HepG2 (cell line): ENCODE results near the gene CEBPA. TPM values are rescaled to one million over a fixed set of nuclear protein-coding genes. Genes with fewer than 3 reads are reported as not detected.

Experiments
- ATAC-seq: fragments of 200-7000 bp; cut with Tn5 transposase; 3 replicates; pipeline ENCODE4 v1.9.1; 2020; ENCODE audit warnings: mild to moderate bottlenecking, moderate library complexity
- BruUV-seq: library from RNA; stranded (reverse); fragments of 400-500 nt; replicated peaks from 2 replicates; lab custom pipeline; 2021; lab: Mats Ljungman, UMichigan
- CTCF ChIA-PET: fragments of 300-600 bp; formaldehyde crosslinking; extraction: SDS; loops from one replicate; lab custom pipeline; 2021; ENCODE audit warnings: low total read pairs, inconsistent platforms, low intra/inter-chr PET ratio; lab: Yijun Ruan, JAX
- POLR2A ChIA-PET: fragments of 350-600 bp; sonication (Branson Sonifier 250); formaldehyde crosslinking; loops from one replicate; lab custom pipeline; 2020; ENCODE audit warnings: antibody characterized with exemption, inconsistent platforms; lab: Yijun Ruan, JAX
- DNase-seq: peaks from one replicate; pipeline ENCODE4 v3.0.0-alpha.2; 2015; ENCODE audit warnings: low spot score
- FAIRE-seq: peaks from 3 replicates; lab custom pipeline; 2011; peaks lifted over from hg19 to GRCh38; lab: Jason Lieb, UNC
- H2AFZ ChIP-seq: one replicate; pipeline ENCODE4 v1.6.1; 2011; ENCODE audit warnings: low read length, inconsistent platforms
- H3K27ac ChIP-seq: fragments of 300-600 bp; 3 replicates; pipeline ENCODE4 v1.8.0; 2011; ENCODE audit warnings: mixed run types, mild to moderate bottlenecking, mixed read lengths, low read length, inconsistent platforms; ENCODE audit not compliant: insufficient read depth; ENCODE audit errors: extremely low read length
- H3K27me3 ChIP-seq, 2 experiments: fragments of 200-600 bp in 1 of 2; 2 replicates in 1 of 2; 3 replicates in 1 of 2; pipeline versions ENCODE4 v1.6.0 to v1.8.0; 2011; ENCODE audit warnings: low read length in 2 of 2, mild to moderate bottlenecking in 2 of 2, moderate library complexity in 2 of 2, inconsistent platforms in 1 of 2; ENCODE audit not compliant: insufficient read depth in 2 of 2, control insufficient read depth in 1 of 2
- H3K36me3 ChIP-seq, 2 experiments: fragments of 200-600 bp in 1 of 2; replicated peaks in 1 of 2; 2 replicates in 1 of 2; 3 replicates in 1 of 2; pipeline versions ENCODE4 v1.5.1 to v1.8.0; 2011; ENCODE audit warnings: low read length in 2 of 2, inconsistent platforms in 1 of 2; ENCODE audit not compliant: insufficient read depth in 2 of 2, control insufficient read depth in 1 of 2
- H3K4me1 ChIP-seq: 2 replicates; pipeline ENCODE4 v1.5.1; 2012; ENCODE audit warnings: low read length, inconsistent platforms; ENCODE audit not compliant: insufficient read depth
- H3K4me2 ChIP-seq: 2 replicates; pipeline ENCODE4 v1.6.0; 2011; ENCODE audit warnings: low read depth, low read length, inconsistent platforms
- H3K4me3 ChIP-seq, 3 experiments: fragments of 200-600 bp in 1 of 3; sonication (generic), shearing (Covaris generic) in 1 of 3; replicated peaks in 1 of 3; 2 replicates each; pipeline ENCODE4 v1.5.1; 2011 to 2016; ENCODE audit warnings: low read length in 3 of 3, inconsistent platforms in 2 of 3, low read depth in 2 of 3, mild to moderate bottlenecking in 2 of 3, control low read depth in 1 of 3, mixed read lengths in 1 of 3; ENCODE audit not compliant: insufficient read depth in 1 of 3
- H3K79me2 ChIP-seq: one replicate; pipeline ENCODE4 v1.6.1; 2011; ENCODE audit warnings: low read length, inconsistent platforms; ENCODE audit not compliant: insufficient read depth
- H3K9ac ChIP-seq: 2 replicates; pipeline ENCODE4 v1.6.0; 2011; ENCODE audit warnings: mild to moderate bottlenecking, low read depth, low read length, inconsistent platforms; ENCODE audit not compliant: insufficient read depth
- H3K9me3 ChIP-seq: 2 replicates; pipeline ENCODE4 v1.5.1; 2012; ENCODE audit warnings: mild to moderate bottlenecking, low read length
- H4K20me1 ChIP-seq: 2 replicates; pipeline ENCODE4 v1.6.0; 2011; ENCODE audit warnings: inconsistent platforms, mild to moderate bottlenecking, low read length, moderate library complexity; ENCODE audit not compliant: insufficient read depth
- HMG20A ChIP-seq: IDR thresholded peaks from 2 replicates; pipeline ENCODE4 v1.6.1; 2016; ENCODE audit warnings: borderline replicate concordance
- HNRNPL ChIP-seq: fragments of 200-400 bp; formaldehyde crosslinking; IDR thresholded peaks from 2 replicates; pipeline ENCODE4 v1.6.1; 2017; ENCODE audit warnings: mild to moderate bottlenecking, low read depth, low read length
- HNRNPUL1 ChIP-seq: fragments of 200-400 bp; formaldehyde crosslinking; IDR thresholded peaks from 2 replicates; pipeline ENCODE4 v1.6.1; 2017; ENCODE audit warnings: low read depth, mild to moderate bottlenecking, low read length, moderate library complexity
- POLR2G ChIP-seq: fragments of 200-400 bp; formaldehyde crosslinking; IDR thresholded peaks from 2 replicates; pipeline ENCODE4 v1.6.1; 2018; ENCODE audit warnings: mild to moderate bottlenecking, low read depth, low read length, moderate library complexity
- SALL2 ChIP-seq: sonication (generic); formaldehyde crosslinking; IDR thresholded peaks from 2 replicates; pipeline ENCODE4 v1.8.1; 2023; ENCODE audit warnings: mild to moderate bottlenecking, missing genetic modification reagents, inconsistent platforms
- ZNF263 ChIP-seq: sonication (generic); formaldehyde crosslinking; IDR thresholded peaks from 2 replicates; pipeline ENCODE4 v1.4.0; 2020; ENCODE audit warnings: missing genetic modification reagents
- WGBS: methylation state at CpG from one replicate; pipeline ENCODE4 v1.1.6; 2017; ENCODE audit warnings: low lambda C conversion rate; 5-methylcytosine and 5-hydroxymethylcytosine counted together
- in situ Hi-C: cut with HindIII; loops from 2 replicates; pipeline ENCODE4 v1.10.0; 2017; ENCODE audit warnings: low pct_unique_long_range_greater_than_20kb; ENCODE audit not compliant: extremely low pct_ligation_motif_present
- intact Hi-C: fragments of 100-400 bp; cut with micrococcal nuclease; formaldehyde crosslinking; loops from one replicate; pipeline ENCODE4 v1.10.0; 2022; ENCODE audit not compliant: unreplicated experiment
- polyA plus RNA-seq, 8 experiments: library from polyadenylated mRNA; depleted of rRNA in 3 of 8; stranded (reverse) in 7 of 8; unstranded in 1 of 8; fragments of >200 nt; fragmentation: Illumina TruSeq in 4 of 8; extraction: Trizol in 4 of 8; gene quantifications; 2 replicates each; pipeline versions ENCODE4 v1.2.1 to v1.2.3, GENCODE V29; 2011 to 2016; ENCODE audit warnings: low read depth in 4 of 8, missing spikeins in 1 of 8, mixed read lengths in 1 of 8; ENCODE audit not compliant: insufficient read depth in 1 of 8
- total RNA-seq, 5 experiments: library from RNA; depleted of rRNA; stranded (reverse); fragments of >200 nt; fragmentation: Illumina TruSeq; extraction: Trizol; gene quantifications; 2 replicates each; pipeline ENCODE4 v1.2.3, GENCODE V29; 2016; ENCODE audit warnings: low read depth in 1 of 5

Gene CEBPA
- total and polyA plus RNA-seq, 2 of the 13 experiments (the other 11 are each of a cell fraction or from before 2014, with no cell fraction given): 24.8 to 103 TPM

GRCh38 chr19:33282036-33282671 is 20.2 kb downstream of the CEBPA start:
- Histone ChIP-seq H3K4me3 (no peak overlapping the region), H3K4me1 (peaks cover 78% of the 10 kb centered on the region), H3K4me2 (no peak overlapping the region), H4K20me1 (no peaks in the 10 kb centered on the region), H3K27ac (no peak overlapping the region), H3K9ac (no peak overlapping the region), H3K9me3 (no peaks in the 10 kb centered on the region), H3K27me3 (no peaks in the 10 kb centered on the region), H2AFZ (no peak overlapping the region), H3K79me2 (no peaks in the 10 kb centered on the region), H3K36me3 (no peaks in the 10 kb centered on the region)
- no peak for DNase-seq
- FAIRE-seq: no peak
- no TSS peak for BruUV-seq
- TF ChIP-seq ZNF263 (CRISPR knock-in tag): peak; percentile 53
- TF ChIP-seq POLR2G: no peak
- ChIA-PET POLR2A (interaction anchor here (9.0 kb wide), 1 partner anchor 14 kb away, joined by 380 read pairs; the partner anchor contains the start of gene CEBPA), CTCF (no interaction called here)
- in situ Hi-C loops: no loop called here
- WGBS: 90% methylated on average over 7 of the region's 14 CpGs
- intact Hi-C loops: no loop called here
- no peak for ATAC-seq

GRCh38 chr19:33281296-33281926 is 20.9 kb downstream of the CEBPA start:
- no peak for FAIRE-seq
- no peak for TF ChIP-seq SALL2 (CRISPR knock-in tag)
- TF ChIP-seq HNRNPUL1: no peak
- 0 out of 2 replicates have a peak, but pooled peaks have one; percentile 46 for TF ChIP-seq HNRNPL
- no peak for TF ChIP-seq HMG20A
- no peak overlapping the region for H2AFZ ChIP-seq
- no peaks in the 10 kb centered on the region for H3K79me2 ChIP-seq
- ATAC-seq: no peak
- ChIA-PET CTCF (no interaction called here), POLR2A (interaction anchor here (0.8 to 9.0 kb wide), 2 partner anchors 15 to 92 kb away, joined by 3 to 380 read pairs; partner anchors contain the start of genes CEBPA and CEBPG)
- BruUV-seq: no TSS peak
- H3K9ac ChIP-seq: no peak overlapping the region
- H3K27me3 ChIP-seq: no peaks in the 10 kb centered on the region
- H3K4me2 ChIP-seq: no peak overlapping the region
- H3K4me3 ChIP-seq: no peak overlapping the region
- H3K27ac ChIP-seq: no peak overlapping the region
- in situ Hi-C loops (no loop called here), intact Hi-C loops (no loop called here)
- DNase-seq: no peak
- peaks cover 78% of the 10 kb centered on the region for H3K4me1 ChIP-seq
- H3K36me3 ChIP-seq: no peaks in the 10 kb centered on the region
- H3K9me3 ChIP-seq: no peaks in the 10 kb centered on the region
- H4K20me1 ChIP-seq: no peaks in the 10 kb centered on the region
- WGBS: 97% methylated on average over 20 of the region's 22 CpGs
